ENCODE results near the gene RNF220.

Gene RNF220

GRCh38 chr1:44628962-44629756 lies 224.1 kb downstream of the RNF220 start:
- FAIRE-seq (no peak), DNase-seq (ENCODE audit: insufficient read length, low spot score) (no peak)

GRCh38 chr1:44630116-44630515 lies 225.1 kb downstream of the RNF220 start:
- DNase-seq (ENCODE audit: insufficient read length, low spot score): no peak
- no peak for FAIRE-seq

- FAIRE-seq (no peak), DNase-seq (ENCODE audit: insufficient read length, low spot score) (no peak)
Observed at GRCh38 chr1:44631333-44631646, 226.2 kb downstream of the RNF220 start.

GRCh38 chr1:44631647-44632539 lies 226.8 kb downstream of the RNF220 start:
- FAIRE-seq: peak; percentile 89

GRCh38 chr1:44632598-44632997 lies 227.5 kb downstream of the RNF220 start:
- FAIRE-seq (no peak), DNase-seq (ENCODE audit: insufficient read length, low spot score) (no peak)

More at GRCh38 chr1:44631647-44632539, 226.8 kb downstream of the RNF220 start:
- DNase-seq (ENCODE audit: insufficient read length, low spot score): peak; percentile 97

- FAIRE-seq (no peak), DNase-seq (ENCODE audit: insufficient read length, low spot score) (no peak)
Observed at GRCh38 chr1:44634606-44635189, 229.6 kb downstream of the RNF220 start.

GRCh38 chr1:44635439-44635838 lies 230.4 kb downstream of the RNF220 start:
- DNase-seq (ENCODE audit: insufficient read length, low spot score) (no peak), FAIRE-seq (no peak)

GRCh38 chr1:44636083-44636687 lies 231.1 kb downstream of the RNF220 start:
- DNase-seq (ENCODE audit: insufficient read length, low spot score) (no peak), FAIRE-seq (no peak)

GRCh38 chr1:44636688-44637598 lies 231.9 kb downstream of the RNF220 start:
- DNase-seq (ENCODE audit: insufficient read length, low spot score) (no peak), FAIRE-seq (no peak)

GRCh38 chr1:44637702-44638411 lies 232.8 kb downstream of the RNF220 start:
- DNase-seq (ENCODE audit: insufficient read length, low spot score): no peak
- no peak for FAIRE-seq

- DNase-seq (ENCODE audit: insufficient read length, low spot score) (no peak), FAIRE-seq (no peak)
Observed at GRCh38 chr1:44640200-44640853, 235.3 kb downstream of the RNF220 start.

GRCh38 chr1:44641126-44642102 lies 236.4 kb downstream of the RNF220 start:
- DNase-seq (ENCODE audit: insufficient read length, low spot score) (no peak), FAIRE-seq (no peak)

GRCh38 chr1:44642255-44642654 lies 237.2 kb downstream of the RNF220 start:
- DNase-seq (ENCODE audit: insufficient read length, low spot score): no peak
- no peak for FAIRE-seq

- no peak for FAIRE-seq
- DNase-seq (ENCODE audit: insufficient read length, low spot score): no peak
Observed at GRCh38 chr1:44642925-44643324, 237.9 kb downstream of the RNF220 start.

GRCh38 chr1:44643721-44644334 lies 238.8 kb downstream of the RNF220 start:
- DNase-seq (ENCODE audit: insufficient read length, low spot score) (no peak), FAIRE-seq (no peak)

- no peak for FAIRE-seq
- no peak for DNase-seq (ENCODE audit: insufficient read length, low spot score)
Observed at GRCh38 chr1:44644806-44645205, 239.8 kb downstream of the RNF220 start.

- no peak for DNase-seq (ENCODE audit: insufficient read length, low spot score)
- FAIRE-seq: no peak
Observed at GRCh38 chr1:44645476-44646244, 240.6 kb downstream of the RNF220 start.
